ENCODE results near the gene KSR2.

Gene KSR2

GRCh38 chr12:117855165-117855564 lies 113.6 kb downstream of the KSR2 start:
- no peak for DNase-seq

GRCh38 chr12:117854339-117855012 lies 114.3 kb downstream of the KSR2 start:
- peak; percentile 19 to 50 for DNase-seq

- DNase-seq = no peak
These were observed 115.2 kb downstream of the KSR2 start for GRCh38 chr12:117853600-117853999.

- DNase-seq = peak in 1 of 2 experiments; percentile 8
These were observed 118.7 kb downstream of the KSR2 start for GRCh38 chr12:117850048-117850447.

GRCh38 chr12:117847371-117847770 lies 121.4 kb downstream of the KSR2 start:
- no peak for DNase-seq

- DNase-seq = no peak
These were observed 123.4 kb downstream of the KSR2 start for GRCh38 chr12:117845271-117845904.

- no peak for DNase-seq
These were observed 124.5 kb downstream of the KSR2 start for GRCh38 chr12:117844114-117844830.

GRCh38 chr12:117842630-117843029 lies 126.2 kb downstream of the KSR2 start:
- no peak for DNase-seq

- DNase-seq = no peak
These were observed 126.6 kb downstream of the KSR2 start for GRCh38 chr12:117842220-117842619.

- no peak for DNase-seq
These were observed 131.1 kb downstream of the KSR2 start for GRCh38 chr12:117837737-117838050.

GRCh38 chr12:117836999-117837736 lies 131.6 kb downstream of the KSR2 start:
- peak; percentile 45 to 59 for DNase-seq

GRCh38 chr12:117836476-117836875 lies 132.3 kb downstream of the KSR2 start:
- DNase-seq = no peak

- DNase-seq = no peak
These were observed 133.6 kb downstream of the KSR2 start for GRCh38 chr12:117835156-117835555.

- DNase-seq = no peak
These were observed 136.0 kb downstream of the KSR2 start for GRCh38 chr12:117832459-117833457.

- DNase-seq = no peak
These were observed 138.3 kb downstream of the KSR2 start for GRCh38 chr12:117830471-117830870.

GRCh38 chr12:117829108-117829507 lies 139.7 kb downstream of the KSR2 start:
- DNase-seq = no peak

GRCh38 chr12:117827660-117828059 lies 141.1 kb downstream of the KSR2 start:
- no peak for DNase-seq

- DNase-seq = no peak
These were observed 143.0 kb downstream of the KSR2 start for GRCh38 chr12:117825827-117826226.

GRCh38 chr12:117821480-117822175 lies 147.2 kb downstream of the KSR2 start:
- no peak for DNase-seq

- no peak for DNase-seq
These were observed 148.4 kb downstream of the KSR2 start for GRCh38 chr12:117820216-117820907.

GRCh38 chr12:117819160-117819559 lies 149.6 kb downstream of the KSR2 start:
- no peak for DNase-seq
